ENCODE measurements around the gene EXD3.

Gene EXD3

GRCh38 chr9:137276473-137277328 lies 146.3 kb downstream of the EXD3 start:
- TF ChIP-seq CTCF (conservative IDR thresholded peaks at IDR 0.05; ENCODE audit: low read depth, low read length), result no peak
- Histone ChIP-seq H3K4me2 (no peak overlapping the region), H3K79me2 (ENCODE audit: insufficient read depth, low read depth) (no peaks in the 10 kb centered on the region), H3K9ac (no peak overlapping the region), H3K4me1 (ENCODE audit: low read depth, poor library complexity, severe bottlenecking) (peaks cover 5% of the 10 kb centered on the region), H3K27ac (no peak overlapping the region), H3K36me3 (ENCODE audit: insufficient read depth) (no peaks in the 10 kb centered on the region), H3K27me3 (ENCODE audit: insufficient read depth, low read depth) (no peaks in the 10 kb centered on the region), H3K4me3 (IDR thresholded peaks at IDR 0.05; ENCODE audit: insufficient read depth, low read depth, low read length) (no peak overlapping the region), H4K20me1 (ENCODE audit: insufficient read depth) (no peaks in the 10 kb centered on the region), H2AFZ (ENCODE audit: low read depth) (no peak overlapping the region)

GRCh38 chr9:137275588-137276472 lies 147.1 kb downstream of the EXD3 start:
- Histone ChIP-seq H3K27ac (no peak overlapping the region), H3K4me1 (ENCODE audit: low read depth, poor library complexity, severe bottlenecking) (peaks cover 14% of the 10 kb centered on the region), H3K27me3 (ENCODE audit: insufficient read depth, low read depth) (no peaks in the 10 kb centered on the region), H3K79me2 (ENCODE audit: insufficient read depth, low read depth) (no peaks in the 10 kb centered on the region), H3K36me3 (ENCODE audit: insufficient read depth) (no peaks in the 10 kb centered on the region), H4K20me1 (ENCODE audit: insufficient read depth) (no peaks in the 10 kb centered on the region), H3K4me3 (IDR thresholded peaks at IDR 0.05; ENCODE audit: insufficient read depth, low read depth, low read length) (no peak overlapping the region), H3K4me2 (no peak overlapping the region), H3K9ac (no peak overlapping the region), H2AFZ (ENCODE audit: low read depth) (no peak overlapping the region)
- TF ChIP-seq CTCF (conservative IDR thresholded peaks at IDR 0.05; ENCODE audit: low read depth, low read length), result no peak

GRCh38 chr9:137275203-137275587 lies 147.8 kb downstream of the EXD3 start:
- Histone ChIP-seq H3K4me2 (no peak overlapping the region), H3K36me3 (ENCODE audit: insufficient read depth) (no peaks in the 10 kb centered on the region), H3K9ac (no peak overlapping the region)

More at GRCh38 chr9:137275203-137275587, 147.8 kb downstream of the EXD3 start:
- no peak overlapping the region for H3K4me3 ChIP-seq (IDR thresholded peaks at IDR 0.05; ENCODE audit: insufficient read depth, low read depth, low read length)
- H3K4me1 ChIP-seq (ENCODE audit: low read depth, poor library complexity, severe bottlenecking), result peaks cover 20% of the 10 kb centered on the region
- H3K27ac ChIP-seq, result no peak overlapping the region
- H2AFZ ChIP-seq (ENCODE audit: low read depth), result no peak overlapping the region
- H4K20me1 ChIP-seq (ENCODE audit: insufficient read depth), result no peaks in the 10 kb centered on the region
- H3K79me2 ChIP-seq (ENCODE audit: insufficient read depth, low read depth), result no peaks in the 10 kb centered on the region
- H3K27me3 ChIP-seq (ENCODE audit: insufficient read depth, low read depth), result no peaks in the 10 kb centered on the region
- TF ChIP-seq CTCF (conservative IDR thresholded peaks at IDR 0.05; ENCODE audit: low read depth, low read length), result no peak
